ENCODE data around the gene TMED10.

DNA sequence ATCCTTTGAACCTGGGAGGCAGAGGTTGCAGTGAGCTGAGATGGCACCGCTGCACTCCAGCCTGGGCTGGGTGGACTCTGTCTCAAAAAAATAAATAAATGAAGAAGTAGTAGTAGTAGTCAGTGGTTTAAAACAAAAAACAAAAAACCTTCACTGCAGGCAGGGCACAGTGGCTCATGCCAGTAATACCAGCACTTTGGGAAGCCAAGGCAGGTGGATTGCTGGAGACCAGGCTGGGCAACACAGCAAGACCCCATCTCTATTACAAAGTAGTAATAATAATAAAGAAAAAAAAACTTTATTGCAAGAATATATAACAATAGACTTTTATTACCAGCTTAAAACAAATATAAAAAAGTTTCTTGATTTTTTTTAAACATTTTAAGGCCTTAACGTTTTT, 35.8 kb downstream of the TMED10 start:
- TF ChIP-seq POLR2A (IDR thresholded peaks at IDR 0.05; ENCODE audit: low read length): no peak
- TF ChIP-seq GATA1 (IDR thresholded peaks at IDR 0.05; ENCODE audit: low read depth, low read length): no peak

Data from erythroblast (primary cell).